HS-27A (cell line): ENCODE measurements around the gene DGKZ.

Source experiments
- DNase-seq: peaks from one replicate; pipeline ENCODE4 v3.0.0-alpha.2; 2012; ENCODE audit warnings: low read depth, missing footprints

Gene DGKZ

GRCh38 chr11:46326813-46327416 is 20.3 kb upstream of the DGKZ start:
- no peak for DNase-seq

GRCh38 chr11:46327829-46328228 is 19.4 kb upstream of the DGKZ start:
- DNase-seq: no peak

- DNase-seq: no peak
These were observed 17.1 kb upstream of the DGKZ start for GRCh38 chr11:46330154-46330553.

GRCh38 chr11:46330563-46331281 is 16.5 kb upstream of the DGKZ start:
- no peak for DNase-seq

- DNase-seq: no peak
These were observed 15.8 kb upstream of the DGKZ start for GRCh38 chr11:46331282-46331984.

- DNase-seq: no peak
These were observed 15.1 kb upstream of the DGKZ start for GRCh38 chr11:46332093-46332567.

GRCh38 chr11:46332568-46333393 is 14.5 kb upstream of the DGKZ start:
- DNase-seq: no peak

- no peak for DNase-seq
These were observed 13.8 kb upstream of the DGKZ start for GRCh38 chr11:46333394-46333947.

- no peak for DNase-seq
These were observed 13.1 kb upstream of the DGKZ start for GRCh38 chr11:46334211-46334610.

- no peak for DNase-seq
These were observed 12.0 kb upstream of the DGKZ start for GRCh38 chr11:46335271-46335670.

- DNase-seq: no peak
These were observed 11.2 kb upstream of the DGKZ start for GRCh38 chr11:46335890-46336562.

GRCh38 chr11:46336563-46337180 is 10.6 kb upstream of the DGKZ start:
- no peak for DNase-seq

- DNase-seq: no peak
These were observed 9.5 kb upstream of the DGKZ start for GRCh38 chr11:46337626-46338345.

- DNase-seq: no peak
These were observed 8.7 kb upstream of the DGKZ start for GRCh38 chr11:46338636-46338987.

GRCh38 chr11:46338988-46339666 is 8.1 kb upstream of the DGKZ start:
- DNase-seq: no peak

GRCh38 chr11:46339816-46340215 is 7.4 kb upstream of the DGKZ start:
- DNase-seq: no peak

GRCh38 chr11:46341454-46341853 is 5.8 kb upstream of the DGKZ start:
- no peak for DNase-seq

GRCh38 chr11:46342239-46342638 is 5.0 kb upstream of the DGKZ start:
- no peak for DNase-seq

- no peak for DNase-seq
These were observed 3.7 kb upstream of the DGKZ start for GRCh38 chr11:46343520-46343919.

GRCh38 chr11:46345131-46345597 is 2.1 kb upstream of the DGKZ start:
- DNase-seq: no peak
